ENCODE measurements around the gene SLC6A6. TPM values are rescaled to one million over a fixed set of nuclear protein-coding genes. Genes with fewer than 3 reads are reported as not detected.

SLC6A6 gene
- total RNA-seq, 1 donor from 2014 or later, result 49.3 TPM

GRCh38 chr3:14464521-14464920 lies 62.1 kb downstream of the SLC6A6 start:
- DNase-seq (ENCODE audit: low spot score), result no peak

DNA sequence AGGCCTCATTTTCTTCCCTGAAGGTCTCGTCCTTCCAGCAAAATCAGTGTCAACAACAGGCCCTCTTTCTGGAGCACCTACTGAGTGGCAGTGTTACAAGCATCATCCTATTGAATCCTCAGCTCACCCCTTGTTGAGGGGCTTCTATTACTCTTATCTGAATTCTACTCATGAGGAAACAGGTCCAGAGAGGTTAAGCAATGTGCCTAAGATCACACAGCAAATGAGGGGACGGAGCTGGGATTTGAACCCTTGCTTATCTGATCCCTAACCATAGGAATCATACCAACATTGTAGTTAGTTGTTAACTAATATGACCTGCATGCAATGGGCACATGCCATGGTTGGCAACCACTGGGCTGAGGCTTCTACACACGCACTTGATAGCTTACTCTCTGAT lies 63.0 kb downstream of the SLC6A6 start:
- DNase-seq (ENCODE audit: low spot score), result no peak

DNA sequence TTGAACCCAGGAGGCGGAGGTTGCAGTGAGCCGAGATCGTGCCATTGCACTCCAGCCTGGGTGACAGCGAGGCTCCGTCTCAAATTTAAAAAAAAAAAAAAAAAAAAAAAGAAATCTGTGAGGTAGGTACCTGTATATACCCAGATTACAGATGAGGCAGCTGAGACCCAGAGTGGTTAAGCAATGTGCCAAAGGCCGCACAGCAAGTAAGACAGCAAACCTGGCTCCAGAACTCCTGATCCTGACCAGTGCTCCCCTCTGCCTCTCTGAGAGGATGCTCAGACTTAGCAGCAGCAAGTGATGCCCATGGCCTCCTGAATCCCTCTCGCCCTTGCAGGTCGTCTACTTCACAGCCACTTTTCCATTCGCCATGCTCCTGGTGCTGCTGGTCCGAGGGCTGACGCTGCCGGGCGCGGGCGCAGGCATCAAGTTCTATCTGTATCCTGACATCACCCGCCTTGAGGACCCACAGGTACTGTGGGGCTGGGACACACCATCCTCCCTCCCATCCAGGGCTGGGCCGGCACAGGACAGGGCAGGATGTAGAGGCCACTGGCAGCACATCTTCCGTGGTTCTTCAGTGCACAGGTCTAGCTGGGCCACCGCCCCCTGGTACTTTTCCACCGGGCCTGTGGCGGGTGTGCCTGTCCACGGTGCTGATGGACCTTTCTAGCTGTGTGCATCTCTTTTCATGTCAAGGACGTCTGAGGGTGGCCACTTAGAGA lies 63.9 kb downstream of the SLC6A6 start:
- no peak for DNase-seq (ENCODE audit: low spot score)

DNA sequence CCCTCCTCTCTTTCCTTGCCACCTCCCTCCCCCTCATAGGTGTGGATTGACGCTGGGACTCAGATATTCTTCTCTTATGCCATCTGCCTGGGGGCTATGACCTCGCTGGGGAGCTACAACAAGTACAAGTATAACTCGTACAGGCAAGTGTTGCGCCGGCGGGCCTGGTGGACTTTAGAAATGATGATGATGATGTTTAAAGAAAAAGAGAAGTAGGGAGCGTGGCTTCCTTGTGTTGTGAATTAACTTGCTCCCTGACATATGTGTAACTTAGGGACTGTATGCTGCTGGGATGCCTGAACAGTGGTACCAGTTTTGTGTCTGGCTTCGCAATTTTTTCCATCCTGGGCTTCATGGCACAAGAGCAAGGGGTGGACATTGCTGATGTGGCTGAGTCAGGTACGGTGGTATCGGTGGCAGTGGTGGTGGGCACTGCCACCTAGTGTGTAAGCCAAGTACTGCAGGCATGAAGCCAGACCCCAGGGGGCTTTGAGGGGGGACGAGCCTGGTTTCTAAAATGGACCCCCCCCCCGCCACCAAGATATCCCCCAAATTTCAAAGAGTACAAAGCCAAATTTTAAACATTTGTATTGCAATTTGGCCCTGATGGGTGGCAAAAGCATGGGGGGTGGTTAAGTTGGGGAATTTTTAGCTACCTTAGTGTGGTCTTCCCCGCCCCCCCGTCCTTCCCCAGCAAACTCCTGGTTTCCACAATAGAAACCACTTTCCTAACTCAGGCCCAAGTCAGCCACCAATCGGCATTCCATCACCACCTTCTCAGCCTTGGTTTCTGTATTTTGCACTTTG lies 65.6 kb downstream of the SLC6A6 start:
- no peak for DNase-seq (ENCODE audit: low spot score)

DNA sequence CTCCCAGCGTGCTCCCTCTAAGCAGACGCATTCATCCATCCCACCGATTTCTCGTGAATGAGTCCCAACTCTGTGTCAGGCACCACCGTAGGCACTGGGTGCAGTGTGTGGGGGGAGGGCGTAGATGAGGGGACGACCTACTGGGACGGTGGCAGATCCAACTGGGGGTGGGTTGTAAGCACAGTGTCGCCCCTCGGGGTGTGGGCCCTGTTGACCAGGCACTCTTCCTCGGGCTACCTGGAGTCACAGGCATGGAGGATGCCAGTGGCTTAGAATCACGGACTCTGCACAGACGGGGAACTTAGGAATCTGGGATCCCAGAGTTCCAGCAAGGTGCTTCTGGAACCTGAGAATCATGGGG lies 66.2 kb downstream of the SLC6A6 start:
- no peak for DNase-seq (ENCODE audit: low spot score)

DNA sequence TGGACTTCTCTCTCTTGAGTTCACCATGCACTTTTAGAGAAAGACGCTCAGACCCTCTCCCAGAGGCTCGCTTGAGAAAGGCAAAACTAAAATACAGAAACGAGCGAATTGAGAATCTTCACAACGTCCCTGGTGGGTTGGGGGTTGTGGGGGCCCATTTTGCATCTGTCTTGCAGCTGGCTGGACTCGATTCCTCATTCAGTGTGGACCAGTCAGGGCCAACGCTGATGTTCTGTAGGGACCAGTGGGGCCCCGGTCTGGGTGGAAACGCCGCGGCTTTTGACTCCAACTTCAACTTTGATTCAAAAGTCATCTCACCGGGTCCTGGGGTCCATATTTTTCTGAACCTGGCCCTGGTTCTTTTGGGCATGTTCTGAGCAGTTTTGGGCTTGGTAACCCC lies 68.1 kb downstream of the SLC6A6 start:
- no peak for DNase-seq (ENCODE audit: low spot score)

- no peak for DNase-seq (ENCODE audit: low spot score)
Measured at GRCh38 chr3:14471016-14471415, 68.6 kb downstream of the SLC6A6 start.

- no peak for DNase-seq (ENCODE audit: low spot score)
Measured at GRCh38 chr3:14471690-14472089, 69.3 kb downstream of the SLC6A6 start.

- DNase-seq (ENCODE audit: low spot score), result no peak
Measured at GRCh38 chr3:14472471-14473351, 70.3 kb downstream of the SLC6A6 start.

GRCh38 chr3:14473411-14473891 lies 71.0 kb downstream of the SLC6A6 start:
- no peak for DNase-seq (ENCODE audit: low spot score)

DNA sequence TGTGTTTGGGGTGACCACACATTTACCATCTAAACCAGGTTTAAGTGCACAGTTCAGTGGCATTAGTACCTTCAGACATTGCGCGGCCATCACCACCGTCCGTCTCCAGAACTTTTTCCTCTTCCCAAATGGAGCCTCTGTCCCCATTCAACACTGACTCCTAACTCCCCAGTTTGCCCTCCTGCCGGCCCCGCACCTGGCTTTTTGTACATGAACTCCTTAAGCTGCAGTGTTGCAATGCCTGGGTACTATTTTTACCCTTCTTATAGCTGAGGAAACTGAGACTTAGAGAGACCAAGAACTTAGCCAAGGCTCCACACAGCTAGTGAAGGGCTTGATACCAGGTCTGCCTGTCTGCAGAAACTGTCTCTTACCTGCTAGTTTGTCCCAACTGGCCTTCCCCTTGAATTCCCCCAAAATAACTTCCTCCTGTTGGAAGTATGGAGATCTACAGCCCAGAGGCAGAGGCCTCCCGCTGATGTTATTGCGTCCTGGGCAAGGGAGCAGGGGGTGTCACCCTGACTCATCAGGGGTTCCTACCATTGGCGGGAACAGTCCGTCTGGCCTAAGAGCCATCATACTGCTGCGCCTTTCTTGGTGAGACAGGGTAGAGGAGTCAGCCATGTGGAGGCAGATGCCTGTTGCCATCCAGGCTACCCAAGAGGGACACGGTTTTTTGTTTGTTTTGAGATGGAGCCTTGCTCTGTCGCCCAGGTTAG lies 72.1 kb downstream of the SLC6A6 start:
- no peak for DNase-seq (ENCODE audit: low spot score)

- DNase-seq (ENCODE audit: low spot score), result no peak
Measured at GRCh38 chr3:14475621-14476020, 73.2 kb downstream of the SLC6A6 start.

GRCh38 chr3:14476583-14477265 lies 74.3 kb downstream of the SLC6A6 start:
- no peak for DNase-seq (ENCODE audit: low spot score)

DNA sequence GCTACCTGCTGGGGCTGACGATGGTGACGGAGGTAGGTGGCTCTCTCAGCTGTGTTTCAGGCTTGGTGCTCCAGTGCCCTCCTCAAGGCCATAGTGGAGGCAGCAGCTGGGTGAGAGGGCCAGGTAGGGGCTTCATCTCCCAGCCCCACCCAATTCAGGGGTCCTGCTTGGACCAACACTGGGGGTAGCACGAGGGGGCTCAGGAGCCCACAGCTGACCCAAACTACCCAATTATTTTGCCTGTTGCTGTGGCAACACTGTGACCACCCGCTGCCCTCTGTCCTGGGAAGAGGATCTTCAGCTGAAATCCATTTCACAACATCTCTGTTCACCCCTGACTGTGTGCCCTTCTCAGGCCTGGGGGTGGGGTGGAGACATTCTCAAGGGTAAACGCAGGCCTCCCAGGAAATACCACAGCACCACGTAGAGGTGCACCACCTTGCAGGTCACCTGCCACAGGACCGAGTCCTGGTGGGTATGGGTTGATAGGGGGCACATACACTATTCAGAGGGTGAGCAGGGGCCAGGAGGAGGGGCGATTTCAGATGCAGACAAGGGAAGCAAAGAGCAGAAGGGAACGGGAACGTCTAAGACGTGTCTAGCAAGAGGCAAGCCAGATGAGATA lies 75.0 kb downstream of the SLC6A6 start:
- no peak for DNase-seq (ENCODE audit: low spot score)

DNA sequence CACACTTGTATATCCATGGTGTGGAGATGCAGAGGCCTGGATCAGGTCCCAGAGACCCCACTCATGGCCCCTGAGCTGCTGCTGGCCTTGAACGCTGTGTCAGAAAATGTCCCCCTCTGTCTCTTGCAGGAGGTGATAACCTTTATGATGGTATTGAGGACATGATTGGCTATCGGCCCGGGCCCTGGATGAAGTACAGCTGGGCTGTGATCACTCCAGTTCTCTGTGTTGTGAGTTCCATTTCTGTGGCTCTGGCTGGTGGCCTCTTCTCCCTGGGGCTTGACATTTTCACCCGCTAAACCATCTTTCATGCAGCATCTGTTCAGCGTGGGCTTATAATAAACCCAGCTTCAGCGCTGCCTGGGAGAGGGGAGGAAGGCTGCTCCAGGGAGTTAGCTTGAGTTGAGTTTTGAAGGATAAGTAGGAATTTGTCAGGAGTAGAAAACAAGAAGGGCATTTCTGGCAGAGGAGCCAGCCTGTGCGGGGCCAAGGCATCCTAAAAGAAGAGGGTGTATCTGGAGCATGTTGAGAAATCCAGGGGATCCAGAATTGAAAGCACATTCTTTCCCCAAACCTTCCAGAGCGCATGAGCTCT lies 76.6 kb downstream of the SLC6A6 start:
- DNase-seq (ENCODE audit: low spot score), result no peak

DNA sequence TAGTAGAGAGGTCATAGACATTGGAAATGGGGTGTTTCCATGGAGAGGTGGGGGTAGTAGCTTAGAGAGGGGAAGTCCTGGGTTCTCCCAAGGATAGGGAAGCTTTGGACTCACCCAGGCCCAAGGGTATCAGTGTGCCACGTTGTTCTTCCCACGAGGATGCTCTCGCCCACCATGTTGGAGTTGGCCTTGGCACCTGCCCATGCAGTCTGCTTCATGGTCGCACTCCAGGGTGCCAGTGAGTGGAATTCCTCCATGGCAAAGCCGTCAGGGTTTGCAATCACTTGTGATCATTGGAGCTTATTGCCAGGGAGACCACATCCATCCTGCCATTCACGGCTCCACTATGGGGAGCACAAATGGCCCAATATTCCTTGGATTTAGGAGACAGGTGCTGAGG lies 77.2 kb downstream of the SLC6A6 start:
- no peak for DNase-seq (ENCODE audit: low spot score)

DNA sequence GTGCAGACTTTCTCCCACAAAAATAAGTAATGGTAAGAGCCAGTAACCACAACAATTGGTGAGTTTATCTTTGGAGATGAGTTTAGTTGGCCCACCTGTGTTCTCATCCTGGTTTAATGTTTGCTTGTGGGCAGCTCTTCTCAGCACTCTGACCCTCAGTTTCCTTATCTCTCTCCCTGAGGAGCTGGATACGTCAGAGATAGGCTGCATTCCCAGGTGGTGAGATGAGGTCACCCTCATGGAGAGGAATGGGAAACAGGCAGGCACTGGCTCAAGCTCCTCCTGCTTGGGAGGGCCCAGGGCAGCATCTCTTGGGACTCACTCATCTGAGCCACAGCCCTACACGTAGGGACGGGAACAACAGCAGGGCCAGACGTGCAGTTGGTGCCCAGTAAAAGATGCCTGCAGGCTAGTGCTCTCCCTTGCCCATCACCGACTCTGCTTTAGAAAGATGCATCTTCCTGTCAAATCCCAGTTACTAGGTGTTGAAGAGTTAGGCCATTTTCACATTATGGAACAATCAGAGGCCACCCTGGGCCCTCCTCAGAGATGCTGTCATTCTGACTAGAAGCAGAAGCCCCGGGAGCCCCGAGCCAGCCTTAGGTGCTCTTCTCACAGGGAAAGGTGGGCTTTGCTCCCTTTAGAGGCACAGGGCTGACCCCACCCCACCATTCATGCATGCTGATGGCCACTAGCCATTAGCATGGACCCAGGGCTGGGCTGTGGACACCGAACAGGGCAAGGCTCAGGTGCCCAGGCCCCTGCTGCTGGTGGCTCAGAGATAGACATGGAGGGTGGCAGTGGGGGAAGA lies 78.0 kb downstream of the SLC6A6 start:
- DNase-seq (ENCODE audit: low spot score), result no peak

- DNase-seq (ENCODE audit: low spot score), result no peak
Measured at GRCh38 chr3:14481018-14481645, 78.7 kb downstream of the SLC6A6 start.

Data from mesenteric fat pad (tissue), 1 donor.